Neural cell (in vitro differentiated cells): ENCODE data around the gene TBL1X.

ENCODE experiments used
- CTCF ChIP-seq: fragments of 450-650 bp; IDR thresholded peaks from 2 replicates; pipeline ENCODE4 v1.5.1; 2014; ENCODE audit warnings: antibody characterized with exemption, mild to moderate bottlenecking, moderate library complexity; ENCODE audit not compliant: poor library complexity, severe bottlenecking
- REST ChIP-seq: IDR thresholded peaks from 2 replicates; pipeline ENCODE4 v1.6.1; 2012; ENCODE audit warnings: borderline replicate concordance

- TF ChIP-seq CTCF (no peak), REST (no peak)
Measured at GRCh38 chrX:9690046-9690445, 225.2 kb downstream of the TBL1X start.
